HG02981 (cell line): ENCODE results near the gene LIPG.
"Not testable (repeated sequence)": the region's sequence is repeated elsewhere in the genome, so short reads cannot be mapped to it uniquely, and the experiment has no call there.

Experiments used
- ATAC-seq: cut with Tn5 transposase; IDR thresholded peaks from one replicate; pipeline ENCODE4 v1.9.1; 2021; ENCODE audit warnings: mild to moderate bottlenecking, moderate library complexity; ENCODE audit not compliant: unreplicated experiment

Gene LIPG

DNA sequence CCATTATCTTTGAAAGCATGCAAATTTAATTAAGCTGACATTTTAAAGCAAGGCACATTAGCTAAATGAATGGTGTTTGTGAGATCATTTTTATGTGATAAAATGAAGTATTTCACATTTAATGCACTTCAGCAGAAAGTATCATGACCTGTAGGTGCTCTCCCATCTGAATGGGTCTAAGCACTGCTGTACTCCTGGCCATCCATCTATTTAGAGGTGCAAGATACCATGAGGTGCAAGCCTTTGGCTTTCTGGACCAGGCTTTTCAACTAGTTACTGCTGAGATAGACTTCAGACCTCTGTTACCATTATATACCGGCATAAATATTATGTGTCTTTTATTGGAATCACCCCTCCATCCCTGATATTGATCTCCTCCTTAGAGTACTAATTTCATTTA is 15.6 kb upstream of the LIPG start:
- no peak for ATAC-seq

DNA sequence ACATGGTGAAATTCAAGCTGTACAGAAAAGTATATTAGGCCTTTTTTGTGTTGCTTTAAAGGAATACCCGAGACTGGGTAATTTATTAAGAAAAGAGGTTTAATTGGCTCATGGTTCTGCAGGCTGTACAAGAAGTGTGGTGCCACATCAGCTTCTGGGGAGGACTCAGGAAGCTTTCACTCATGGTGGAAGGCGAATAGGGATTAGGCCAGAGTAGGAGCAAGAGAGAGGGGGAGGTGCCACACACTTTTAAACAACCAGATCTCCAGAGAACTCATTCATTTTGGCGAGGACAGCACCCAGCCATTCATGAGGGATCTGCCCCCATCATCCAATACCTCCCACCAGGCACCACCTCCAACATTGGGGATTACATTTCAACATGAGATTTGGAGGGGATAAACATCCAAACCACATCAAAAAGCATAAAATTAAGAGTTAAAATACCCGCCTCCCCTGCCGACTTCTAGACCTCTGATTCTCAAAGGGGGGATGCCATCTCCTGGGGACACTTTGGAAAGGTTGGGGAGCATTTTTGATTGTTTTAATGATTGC is 15.1 kb upstream of the LIPG start:
- ATAC-seq, result no peak

DNA sequence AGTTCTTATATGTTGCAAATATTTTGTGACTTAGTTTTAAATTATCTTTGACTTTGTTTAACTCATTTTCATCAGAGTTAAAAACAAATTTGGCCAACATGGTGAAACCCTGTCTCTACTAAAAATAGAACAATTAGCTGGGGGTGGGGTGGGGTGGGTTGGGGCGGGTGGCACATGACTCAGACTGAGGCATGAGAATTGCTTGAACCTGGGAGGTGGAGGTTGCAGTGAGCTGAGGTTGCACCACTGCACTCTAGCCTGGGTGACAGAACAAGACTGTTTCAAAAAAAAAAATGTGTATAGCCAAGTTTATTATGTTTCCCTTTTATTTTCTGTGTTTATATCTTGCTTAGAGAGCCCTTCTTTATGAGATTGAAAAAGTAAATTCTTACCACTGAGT is 14.2 kb upstream of the LIPG start:
- no peak for ATAC-seq

DNA sequence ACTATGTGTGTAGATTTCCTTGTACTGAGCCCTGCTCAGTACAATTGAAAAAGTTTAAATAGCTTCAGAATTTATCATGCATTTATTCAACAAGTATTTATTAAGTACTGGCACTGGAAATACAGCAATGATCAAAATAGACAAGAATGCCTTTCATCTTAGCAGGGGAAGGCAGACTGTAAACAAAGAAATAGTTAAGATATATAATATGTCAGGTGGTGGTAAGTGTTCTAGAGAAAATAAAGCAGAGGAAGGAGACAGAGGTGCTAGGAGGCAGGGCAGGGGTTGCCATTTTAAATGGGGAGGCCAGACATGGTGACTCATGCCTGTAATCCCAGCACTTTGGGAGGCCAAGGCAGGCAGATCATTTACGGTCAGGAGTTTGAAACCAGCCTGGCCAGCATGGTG is 13.6 kb upstream of the LIPG start:
- no peak for ATAC-seq

DNA sequence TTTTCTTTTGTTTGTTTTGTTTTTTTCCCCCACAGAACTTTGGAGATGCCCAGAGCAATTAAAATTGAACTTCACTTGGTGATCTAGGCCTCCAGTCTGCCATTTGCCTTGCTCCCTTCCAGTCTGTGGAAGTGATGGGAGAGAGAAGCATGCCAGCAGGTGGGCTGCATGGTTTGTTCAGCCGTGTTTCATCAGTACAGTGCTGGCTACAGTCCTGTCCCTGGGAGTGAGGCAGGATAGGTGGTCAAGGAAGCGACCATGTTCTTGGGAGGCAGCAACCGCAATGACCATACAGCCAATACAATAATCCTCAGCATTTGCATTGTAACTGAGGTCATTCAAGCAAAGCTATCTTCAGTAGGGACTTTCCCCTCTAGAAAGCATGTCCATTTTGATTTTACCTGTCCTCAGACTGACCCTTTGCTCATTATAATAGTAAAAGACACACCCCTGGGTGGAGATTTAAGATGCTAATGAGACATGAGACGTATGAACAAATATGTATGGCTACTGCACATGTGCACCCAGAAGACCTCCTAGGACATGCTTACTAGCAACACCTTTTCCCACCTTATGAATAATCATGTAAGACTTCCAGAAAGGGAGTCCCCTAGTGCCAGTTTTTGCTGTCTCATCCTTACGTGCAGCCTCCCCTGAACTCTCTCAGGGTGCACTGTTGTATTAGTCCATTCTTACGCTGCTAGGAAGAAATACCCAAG is 11.1 kb upstream of the LIPG start:
- no peak for ATAC-seq

DNA sequence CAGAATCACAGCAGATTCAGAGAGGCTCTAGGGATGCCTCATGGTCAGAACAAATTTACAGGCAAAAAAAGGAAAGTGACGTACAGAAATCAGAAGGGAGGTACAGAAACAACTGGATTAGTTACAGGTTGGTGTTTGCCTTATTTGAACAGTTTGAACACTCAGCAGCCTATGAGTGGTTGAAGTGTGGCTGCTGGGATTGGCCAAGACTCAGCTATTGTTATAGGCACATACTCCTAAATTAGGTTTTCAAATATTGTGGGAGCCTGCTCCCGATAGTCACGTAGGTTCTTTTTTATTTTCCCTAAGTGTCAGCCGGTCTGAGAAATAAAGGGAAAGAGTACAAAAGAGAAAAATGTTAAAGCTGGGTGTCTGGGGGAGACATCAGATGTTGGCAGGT is 8.9 kb upstream of the LIPG start:
- ATAC-seq, result no peak

DNA sequence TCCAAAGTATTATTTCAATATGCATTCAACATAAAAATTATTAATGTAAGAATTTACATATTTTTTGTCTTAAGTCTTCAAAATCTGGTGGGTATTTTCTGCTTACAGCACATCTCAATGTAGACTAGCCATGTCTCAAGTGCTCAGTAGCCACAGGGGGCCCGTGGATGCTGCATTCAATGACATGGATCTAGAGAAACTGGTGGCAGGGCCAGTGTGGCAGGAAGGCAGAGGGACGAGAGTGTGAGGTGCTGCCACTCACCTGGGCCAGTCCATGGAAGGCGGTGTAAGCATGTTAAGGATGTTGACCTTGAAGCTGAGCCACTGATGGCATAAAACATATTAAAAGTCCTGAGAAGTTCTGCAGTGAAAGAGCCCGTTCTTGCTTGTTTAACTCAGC is 6.2 kb upstream of the LIPG start:
- ATAC-seq, result no peak

DNA sequence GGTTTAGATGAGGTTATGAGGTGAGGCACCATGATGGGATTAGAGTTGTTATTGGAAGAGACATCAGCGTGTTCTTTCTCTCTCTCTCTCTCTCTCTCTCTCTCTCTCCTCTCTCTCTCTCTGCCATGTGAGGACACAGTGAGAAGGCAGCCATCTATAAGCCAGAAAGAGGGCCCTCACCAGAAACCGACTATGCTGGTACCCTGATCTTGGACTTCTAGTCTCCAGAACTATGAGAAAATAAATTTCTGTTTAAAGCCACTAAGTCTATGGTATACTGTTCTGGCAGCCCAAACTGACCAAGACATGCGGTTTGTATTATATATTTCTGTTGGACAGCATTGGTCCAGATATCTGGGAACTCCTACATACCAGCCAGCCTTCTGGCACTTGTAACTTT is 3.5 kb upstream of the LIPG start:
- ATAC-seq, result no peak

DNA sequence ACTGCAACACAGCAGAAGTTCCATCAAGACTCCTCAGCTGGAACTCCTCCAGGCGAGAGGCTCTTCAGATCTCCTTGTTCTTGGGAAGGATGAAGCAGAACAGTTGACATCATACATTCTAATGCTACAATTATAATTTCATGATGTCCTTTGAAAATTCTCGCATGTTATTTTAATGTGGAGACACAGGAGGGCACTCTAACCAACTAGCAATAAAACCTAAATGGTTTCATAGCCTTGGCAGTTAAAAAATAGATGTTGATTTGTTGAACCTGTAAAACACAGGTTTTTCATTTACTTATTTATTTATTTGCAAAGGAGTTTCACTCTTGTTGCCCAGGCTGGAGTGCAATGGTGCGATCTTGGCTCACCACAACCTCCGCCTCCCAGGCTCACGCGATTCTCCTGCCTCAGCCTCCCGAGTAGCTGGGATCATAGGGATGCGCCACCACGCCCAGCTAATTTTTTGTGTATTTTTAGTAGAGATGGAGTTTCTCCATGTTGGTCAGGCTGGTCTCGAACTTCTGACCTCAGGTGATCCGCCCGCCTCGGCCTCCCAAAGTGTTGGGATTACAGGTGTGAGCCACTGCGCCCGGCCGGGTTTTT is 2.4 kb upstream of the LIPG start:
- not testable (repeated sequence) for ATAC-seq

DNA sequence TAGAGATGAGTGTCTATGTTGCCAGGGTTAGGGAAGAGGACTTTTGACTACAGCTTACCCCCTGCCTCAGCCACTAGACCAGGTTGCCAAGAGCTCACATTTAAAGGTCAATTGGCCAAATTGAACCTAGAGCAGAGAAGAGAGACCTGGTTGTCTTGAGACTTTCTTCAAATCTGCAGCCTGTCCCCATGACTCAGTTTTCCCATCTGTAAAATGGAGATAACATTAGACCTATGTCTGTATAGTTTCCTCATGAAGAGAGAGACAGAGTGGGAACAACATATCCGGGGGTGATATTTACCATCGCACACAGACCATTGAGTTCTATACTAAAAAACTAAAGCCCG is 1.6 kb upstream of the LIPG start:
- ATAC-seq, result no peak

DNA sequence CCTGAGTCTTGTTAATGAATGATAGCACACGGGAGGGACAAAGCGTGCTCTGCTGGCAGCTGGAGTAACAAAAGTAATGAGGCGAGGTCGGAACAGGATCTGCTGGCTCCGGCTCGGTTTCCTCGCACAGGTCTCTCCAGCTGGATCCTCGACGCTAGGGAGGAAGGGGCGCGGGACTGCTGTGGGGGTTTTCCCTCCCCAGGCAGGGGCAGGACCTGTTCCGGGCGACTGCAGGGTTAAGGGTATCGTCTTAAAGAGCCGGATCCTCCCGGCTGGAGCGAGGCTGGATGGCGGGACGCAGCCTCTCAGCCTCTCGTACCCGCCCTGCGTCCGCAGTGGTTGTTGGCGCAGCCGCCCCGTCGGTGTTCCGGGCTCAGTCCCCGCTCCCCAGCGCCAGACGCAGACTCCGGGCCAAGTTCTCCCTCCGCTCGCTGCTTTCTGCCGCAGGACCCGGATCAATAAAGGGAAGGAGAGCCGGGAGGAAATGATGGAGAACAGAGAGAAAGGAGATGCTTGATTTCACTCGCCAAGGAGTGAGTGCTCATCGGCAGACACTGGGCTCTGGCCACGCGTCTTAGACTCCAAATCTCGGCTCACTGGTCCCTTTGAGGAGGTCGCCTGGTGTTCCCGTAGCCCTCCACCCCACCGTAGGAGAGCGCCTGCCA is 1.1 kb upstream of the LIPG start:
- ATAC-seq, result no peak

DNA sequence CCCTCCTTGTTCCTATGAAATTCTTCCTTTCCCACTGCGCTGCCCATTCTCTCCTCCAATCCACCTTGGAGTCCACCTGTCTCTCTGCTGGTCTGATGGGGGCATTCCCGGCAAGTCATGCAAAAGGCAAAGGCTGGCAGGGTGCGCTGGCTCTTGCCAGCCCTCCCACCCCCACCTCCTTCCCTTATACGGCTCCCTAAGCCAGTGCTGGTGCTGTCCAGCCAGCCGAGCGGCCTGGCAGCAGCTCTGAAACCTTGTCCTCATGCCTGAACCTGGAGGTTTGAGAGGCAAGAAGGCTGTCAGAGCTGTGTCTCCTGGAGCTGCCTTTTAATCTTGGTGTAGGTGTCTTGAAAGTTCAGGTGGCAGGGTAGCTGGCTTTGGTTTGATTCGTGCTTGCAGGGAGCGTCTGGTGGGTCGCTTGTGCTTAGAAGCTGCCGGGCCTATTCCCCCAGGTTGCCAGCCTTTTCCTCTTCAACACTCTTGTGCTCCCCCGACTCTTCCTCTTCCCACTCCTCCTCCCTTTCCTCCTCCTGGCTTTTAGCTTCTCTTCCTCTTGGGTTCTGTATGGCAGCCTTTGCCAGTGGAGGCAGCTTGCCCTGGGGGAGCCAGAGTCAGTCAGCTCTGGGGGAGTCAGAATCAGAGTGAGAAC is 748 bp downstream of the LIPG start:
- ATAC-seq, result no peak

DNA sequence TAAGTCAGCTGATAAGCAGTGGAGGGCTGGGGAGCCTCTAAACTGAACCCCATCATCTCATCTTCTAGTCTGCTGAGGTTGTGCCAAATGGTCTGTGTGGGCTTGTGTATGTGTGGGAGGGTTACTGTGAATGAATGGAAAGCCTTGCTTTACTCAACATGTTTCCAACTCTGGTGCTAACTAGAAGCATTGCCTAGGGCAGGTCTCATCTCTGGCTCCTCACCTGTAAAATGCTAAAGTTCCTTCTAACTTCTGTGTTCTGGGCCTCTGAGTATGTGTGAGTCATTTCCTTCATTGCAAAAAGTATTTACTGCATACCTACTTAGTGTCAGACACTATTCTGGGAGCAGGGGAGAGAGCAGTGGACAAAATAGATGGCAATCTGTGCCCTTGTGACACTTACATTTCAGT is 1.3 kb downstream of the LIPG start:
- ATAC-seq, result no peak

DNA sequence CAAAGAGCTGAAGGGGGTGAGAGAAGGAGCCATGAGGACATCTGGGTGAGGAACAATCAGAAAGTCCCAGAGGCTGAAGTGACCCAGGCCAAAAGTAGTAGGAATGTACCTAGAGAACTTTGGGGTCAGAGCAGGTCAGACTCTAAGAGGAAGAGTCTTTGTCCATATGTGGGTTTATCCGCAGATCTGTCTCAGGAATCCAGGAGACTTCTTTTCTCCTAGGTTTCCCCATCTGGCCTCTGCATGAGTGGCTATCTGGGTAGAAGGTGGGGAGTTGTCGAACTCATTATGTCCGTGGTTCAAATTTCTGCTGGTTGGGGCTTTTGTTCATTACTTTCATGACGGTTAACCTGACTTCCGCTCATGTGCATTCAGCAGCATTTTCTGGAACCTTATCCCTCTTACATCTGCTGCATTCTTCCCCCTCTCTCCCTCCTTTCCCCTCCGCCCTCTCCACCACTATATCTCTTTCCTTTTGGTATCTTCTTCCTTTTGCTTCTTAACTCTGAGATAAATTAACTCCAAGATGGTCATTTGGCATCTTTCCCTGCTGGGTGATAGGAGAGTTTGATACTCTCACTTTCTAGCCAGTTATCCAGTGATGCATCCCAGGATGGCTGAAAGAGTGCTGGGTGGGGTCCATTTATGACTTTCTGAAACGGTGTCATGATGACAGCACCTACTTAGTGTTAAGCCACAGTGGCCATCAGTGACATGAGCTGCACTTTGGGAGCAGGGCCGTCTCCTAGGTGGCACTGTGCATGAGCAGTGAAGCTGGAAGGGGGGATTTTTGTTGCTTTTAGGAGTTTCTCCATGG is 2.1 kb downstream of the LIPG start:
- no peak for ATAC-seq

DNA sequence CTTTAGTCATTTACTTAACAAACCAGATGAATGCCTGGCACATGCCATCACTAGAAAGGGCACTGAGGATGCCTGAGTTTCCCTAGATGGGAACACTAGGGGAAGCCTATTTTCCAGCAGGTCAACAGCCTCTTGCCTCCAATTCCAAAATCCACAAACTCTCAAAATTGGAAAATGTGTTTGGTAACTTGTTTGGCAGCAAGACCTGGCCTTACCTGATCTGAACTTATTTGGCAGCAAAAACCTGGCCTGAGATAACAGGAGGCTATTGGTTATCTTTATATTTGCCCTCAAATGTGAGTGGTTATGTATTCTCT is 2.6 kb downstream of the LIPG start:
- ATAC-seq, result no peak

DNA sequence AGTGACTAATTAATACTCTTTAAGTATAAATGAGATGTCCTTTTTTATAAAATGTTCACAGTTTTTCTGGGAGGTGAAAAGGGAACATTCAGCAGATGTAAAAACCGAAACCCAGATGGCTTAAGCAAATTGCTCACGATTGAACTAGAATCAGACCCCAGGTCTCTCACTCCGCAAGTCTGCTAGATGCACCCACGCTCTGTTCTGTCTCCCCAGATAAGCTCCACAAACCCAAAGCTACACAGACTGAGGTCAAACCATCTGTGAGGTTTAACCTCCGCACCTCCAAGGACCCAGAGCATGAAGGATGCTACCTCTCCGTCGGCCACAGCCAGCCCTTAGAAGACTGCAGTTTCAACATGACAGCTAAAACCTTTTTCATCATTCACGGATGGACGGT is 3.2 kb downstream of the LIPG start:
- ATAC-seq, result no peak

DNA sequence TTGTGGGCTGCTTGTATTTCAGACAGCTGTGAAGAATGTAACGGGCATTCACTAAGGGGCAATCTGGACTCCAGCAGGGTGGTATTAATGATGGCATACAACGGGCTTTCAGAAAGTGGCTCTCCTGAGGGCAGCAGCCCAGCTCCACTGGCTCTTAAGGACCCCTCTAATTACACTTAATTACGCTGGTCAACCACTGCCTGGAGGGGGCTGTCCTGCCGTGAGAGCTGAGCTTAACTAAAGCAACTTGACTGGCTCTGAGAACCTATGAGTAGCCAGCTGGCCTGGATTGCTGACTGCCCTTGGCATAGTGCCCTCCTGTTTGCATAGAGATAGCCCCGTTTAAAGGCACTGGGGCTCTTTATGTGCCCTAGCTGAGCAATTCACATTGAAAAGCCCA is 3.8 kb downstream of the LIPG start:
- ATAC-seq, result no peak

DNA sequence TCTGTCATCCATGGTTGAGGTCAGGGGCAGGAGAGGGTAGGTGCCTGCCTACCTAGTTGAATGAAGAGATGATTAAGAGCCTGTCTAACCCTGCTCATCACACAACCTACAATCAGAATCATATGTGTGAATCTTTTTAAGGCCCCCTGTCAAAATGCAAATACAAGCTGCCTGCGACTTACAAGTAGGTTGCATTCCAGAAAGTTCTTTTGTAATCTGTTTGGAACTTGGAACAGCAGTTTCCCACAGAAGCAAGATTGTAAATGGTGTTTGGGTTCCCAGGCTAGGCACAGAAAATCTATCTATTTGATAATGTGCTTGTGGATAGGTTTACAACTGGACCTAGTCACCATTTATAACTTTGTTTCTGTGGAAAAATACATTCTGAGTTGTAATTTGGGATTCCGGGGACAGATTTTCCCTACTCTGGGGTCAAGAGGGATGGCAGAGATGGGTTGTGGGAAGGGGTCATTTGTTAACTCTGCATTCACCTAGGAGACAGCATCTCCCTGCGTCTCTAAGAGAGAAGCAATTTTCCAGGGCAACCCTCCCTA is 4.4 kb downstream of the LIPG start:
- ATAC-seq, result no peak

DNA sequence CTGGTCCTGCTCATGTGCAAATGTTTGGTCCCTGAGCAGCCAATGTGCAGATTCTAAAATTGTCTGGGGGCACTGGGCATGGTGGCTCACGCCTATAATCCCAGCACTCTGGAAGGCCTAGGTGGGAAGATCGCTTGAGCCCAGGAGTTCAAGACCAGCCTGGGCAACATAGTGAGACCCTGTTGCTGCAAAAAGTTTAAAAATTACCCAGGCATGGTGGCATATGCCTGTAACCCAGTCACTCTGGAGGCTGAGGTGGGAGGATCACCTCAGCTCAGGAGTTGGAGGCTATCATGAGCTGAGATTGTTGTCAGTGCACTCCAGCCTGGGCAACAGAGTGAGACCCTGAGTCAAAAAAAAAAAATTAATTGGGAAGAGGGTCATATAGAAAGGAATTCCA is 5.1 kb downstream of the LIPG start:
- ATAC-seq, result no peak

DNA sequence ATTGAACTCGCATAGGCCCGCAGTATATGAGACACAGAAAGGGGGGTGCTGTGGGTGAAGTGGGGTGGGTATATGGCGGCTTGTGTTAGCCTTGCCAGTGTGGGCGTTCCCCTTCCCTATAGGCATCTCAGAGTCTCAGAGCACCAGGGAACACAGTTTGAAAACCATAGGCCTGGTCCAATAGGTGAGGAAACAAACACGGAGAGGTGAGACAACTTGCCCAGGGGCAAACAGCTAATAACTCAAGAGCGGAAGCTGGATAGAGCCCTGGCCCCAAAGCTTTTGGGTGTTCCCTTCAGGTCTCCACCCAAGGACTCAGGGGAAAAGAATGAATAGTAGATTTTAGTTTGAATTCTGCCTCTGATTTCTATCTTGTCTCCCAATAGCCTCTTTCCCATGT is 7.9 kb downstream of the LIPG start:
- no peak for ATAC-seq

DNA sequence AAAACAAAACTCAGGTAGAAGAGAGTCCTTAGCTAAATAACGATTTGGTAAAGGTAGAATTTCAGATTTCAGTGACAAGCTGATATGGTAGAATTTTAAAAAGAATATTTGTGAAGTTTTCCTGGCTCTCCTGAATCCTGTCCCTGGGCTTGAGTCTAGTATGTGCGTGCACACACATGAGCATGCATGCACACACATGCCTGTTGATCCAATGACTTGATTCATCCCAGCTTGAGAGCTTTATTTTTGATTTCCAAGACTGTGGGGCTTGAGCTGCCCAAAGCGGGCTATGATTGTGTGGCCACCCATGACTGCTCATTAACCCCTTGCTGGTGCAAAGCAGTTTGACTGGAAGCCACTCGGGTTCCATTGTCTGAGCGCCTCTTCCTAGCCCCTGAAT is 9.0 kb downstream of the LIPG start:
- no peak for ATAC-seq
